HEK293 (cell line): Measurements from ENCODE around the gene FNIP1.

ENCODE experiments used
- CTCF ChIA-PET: fragments of 350-600 bp; formaldehyde crosslinking; extraction: SDS; loops from one replicate; lab custom pipeline; 2021; ENCODE audit warnings: antibody characterized with exemption; lab: Yijun Ruan, JAX
- POLR2A ChIA-PET: fragments of 300-600 bp; formaldehyde crosslinking; extraction: SDS; loops from one replicate; lab custom pipeline; 2020; ENCODE audit warnings: antibody characterized with exemption, inconsistent platforms; lab: Yijun Ruan, JAX
- H3K27ac ChIP-seq: fragments of 200-500 bp; sonication (Bioruptor generic); 2 replicates; pipeline ENCODE4 v1.5.1; 2014; ENCODE audit warnings: low read depth, low read length, control low read depth, inconsistent platforms; ENCODE audit errors: extremely low read depth
- H3K36me3 ChIP-seq, 2 experiments: fragments of 200-500 bp in 1 of 2; sonication (Bioruptor generic) in 1 of 2; 1 replicate in 1 of 2; 2 replicates in 1 of 2; pipeline ENCODE4 v1.5.1; 2014 to 2017; ENCODE audit warnings: inconsistent platforms in 2 of 2, low read length in 2 of 2; ENCODE audit not compliant: control insufficient read depth in 2 of 2, insufficient read depth in 1 of 2
- H3K4me1 ChIP-seq: fragments of 200-500 bp; sonication (Bioruptor generic); 2 replicates; pipeline ENCODE4 v1.5.1; 2014; ENCODE audit warnings: mild to moderate bottlenecking, low read length, inconsistent platforms; ENCODE audit not compliant: control insufficient read depth, insufficient read depth
- H3K4me3 ChIP-seq: 2 replicates; pipeline ENCODE4 v1.5.1; 2011; ENCODE audit warnings: low read depth, mild to moderate bottlenecking, control low read depth, low read length, moderate library complexity
- H3K9me3 ChIP-seq: fragments of 200-500 bp; sonication (Bioruptor generic); 2 replicates; pipeline ENCODE4 v1.5.1; 2014; ENCODE audit warnings: low read depth, low read length, inconsistent platforms; ENCODE audit not compliant: control insufficient read depth, insufficient read depth
- BCL11B ChIP-seq: fragments of 450-650 bp; formaldehyde crosslinking; IDR thresholded peaks from 2 replicates; pipeline ENCODE4 v1.5.1; 2016; ENCODE audit warnings: low read depth, missing biosample characterization, missing genetic modification characterization
- GFI1B ChIP-seq: fragments of 450-650 bp; formaldehyde crosslinking; IDR thresholded peaks from 2 replicates; pipeline ENCODE4 v1.5.1; 2016; ENCODE audit warnings: missing biosample characterization, missing genetic modification characterization
- GLI4 ChIP-seq: fragments of 450-650 bp; formaldehyde crosslinking; IDR thresholded peaks from 2 replicates; pipeline ENCODE4 v1.5.1; 2016; ENCODE audit warnings: missing biosample characterization, missing genetic modification characterization
- GLIS1 ChIP-seq: fragments of 450-650 bp; formaldehyde crosslinking; IDR thresholded peaks from 2 replicates; pipeline ENCODE4 v1.5.1; 2016; ENCODE audit warnings: missing biosample characterization, missing genetic modification characterization
- MEIS1 ChIP-seq: sonication (generic); formaldehyde crosslinking; IDR thresholded peaks from 2 replicates; pipeline ENCODE4 v1.8.1; 2022; ENCODE audit warnings: missing genetic modification reagents, mild to moderate bottlenecking, borderline replicate concordance
- OVOL3 ChIP-seq: fragments of 450-650 bp; formaldehyde crosslinking; IDR thresholded peaks from 2 replicates; pipeline ENCODE4 v1.5.1; 2016; ENCODE audit warnings: missing biosample characterization, missing genetic modification characterization
- ZBTB17 ChIP-seq: fragments of 450-650 bp; formaldehyde crosslinking; IDR thresholded peaks from 2 replicates; pipeline ENCODE4 v1.5.1; 2016; ENCODE audit warnings: missing biosample characterization, missing genetic modification characterization
- ZBTB48 ChIP-seq: fragments of 450-650 bp; formaldehyde crosslinking; IDR thresholded peaks from 2 replicates; pipeline ENCODE4 v1.5.1; 2016; ENCODE audit warnings: missing biosample characterization, missing genetic modification characterization
- ZNF169 ChIP-seq: fragments of 450-650 bp; formaldehyde crosslinking; IDR thresholded peaks from 2 replicates; pipeline ENCODE4 v1.5.1; 2016; ENCODE audit warnings: missing biosample characterization, missing genetic modification characterization
- ZNF248 ChIP-seq: fragments of 450-650 bp; formaldehyde crosslinking; IDR thresholded peaks from 2 replicates; pipeline ENCODE4 v1.5.1; 2017; ENCODE audit warnings: missing biosample characterization, missing genetic modification characterization
- ZNF266 ChIP-seq: fragments of 450-650 bp; formaldehyde crosslinking; IDR thresholded peaks from 2 replicates; pipeline ENCODE4 v1.5.1; 2016; ENCODE audit warnings: missing biosample characterization, missing genetic modification characterization, low read depth
- ZNF37A ChIP-seq: fragments of 450-650 bp; IDR thresholded peaks from 2 replicates; pipeline ENCODE4 v1.5.1; 2018; ENCODE audit warnings: missing biosample characterization, missing genetic modification characterization
- ZNF510 ChIP-seq: fragments of 450-650 bp; formaldehyde crosslinking; IDR thresholded peaks from 2 replicates; pipeline ENCODE4 v1.5.1; 2018; ENCODE audit warnings: mild to moderate bottlenecking, missing genetic modification characterization, missing biosample characterization; ENCODE audit not compliant: insufficient replicate concordance
- ZNF549 ChIP-seq: fragments of 450-650 bp; IDR thresholded peaks from 2 replicates; pipeline ENCODE4 v1.5.1; 2018; ENCODE audit warnings: missing biosample characterization, missing genetic modification characterization, mild to moderate bottlenecking, inconsistent platforms, moderate library complexity
- ZNF555 ChIP-seq: fragments of 450-650 bp; formaldehyde crosslinking; conservative IDR thresholded peaks from 2 replicates; pipeline ENCODE4 v1.5.1; 2017; ENCODE audit warnings: missing biosample characterization, mild to moderate bottlenecking, missing genetic modification characterization, inconsistent platforms
- ZNF843 ChIP-seq: fragments of 450-650 bp; formaldehyde crosslinking; IDR thresholded peaks from 2 replicates; pipeline ENCODE4 v1.5.1; 2016; ENCODE audit warnings: missing biosample characterization, missing genetic modification characterization
- ZSCAN16 ChIP-seq: fragments of 450-650 bp; formaldehyde crosslinking; IDR thresholded peaks from 2 replicates; pipeline ENCODE4 v1.5.1; 2016; ENCODE audit warnings: missing biosample characterization, missing genetic modification characterization
- TF ChIP-seq, protein P1 (sequence below): fragments of 450-650 bp; formaldehyde crosslinking; IDR thresholded peaks from 2 replicates; pipeline ENCODE4 v1.5.1; 2016; ENCODE audit warnings: missing biosample characterization, missing genetic modification characterization
- TF ChIP-seq, protein P2 (sequence below): fragments of 450-650 bp; formaldehyde crosslinking; IDR thresholded peaks from 2 replicates; pipeline ENCODE4 v1.5.1; 2016; ENCODE audit warnings: missing biosample characterization, missing genetic modification characterization
- TF ChIP-seq, protein P3 (sequence below): fragments of 450-650 bp; formaldehyde crosslinking; IDR thresholded peaks from 2 replicates; pipeline ENCODE4 v1.5.1; 2016; ENCODE audit warnings: missing biosample characterization, missing genetic modification characterization
- TF ChIP-seq, protein P4 (sequence below): fragments of 450-650 bp; formaldehyde crosslinking; IDR thresholded peaks from 2 replicates; pipeline ENCODE4 v1.5.1; 2016; ENCODE audit warnings: missing biosample characterization, missing genetic modification characterization

Gene FNIP1

DNA sequence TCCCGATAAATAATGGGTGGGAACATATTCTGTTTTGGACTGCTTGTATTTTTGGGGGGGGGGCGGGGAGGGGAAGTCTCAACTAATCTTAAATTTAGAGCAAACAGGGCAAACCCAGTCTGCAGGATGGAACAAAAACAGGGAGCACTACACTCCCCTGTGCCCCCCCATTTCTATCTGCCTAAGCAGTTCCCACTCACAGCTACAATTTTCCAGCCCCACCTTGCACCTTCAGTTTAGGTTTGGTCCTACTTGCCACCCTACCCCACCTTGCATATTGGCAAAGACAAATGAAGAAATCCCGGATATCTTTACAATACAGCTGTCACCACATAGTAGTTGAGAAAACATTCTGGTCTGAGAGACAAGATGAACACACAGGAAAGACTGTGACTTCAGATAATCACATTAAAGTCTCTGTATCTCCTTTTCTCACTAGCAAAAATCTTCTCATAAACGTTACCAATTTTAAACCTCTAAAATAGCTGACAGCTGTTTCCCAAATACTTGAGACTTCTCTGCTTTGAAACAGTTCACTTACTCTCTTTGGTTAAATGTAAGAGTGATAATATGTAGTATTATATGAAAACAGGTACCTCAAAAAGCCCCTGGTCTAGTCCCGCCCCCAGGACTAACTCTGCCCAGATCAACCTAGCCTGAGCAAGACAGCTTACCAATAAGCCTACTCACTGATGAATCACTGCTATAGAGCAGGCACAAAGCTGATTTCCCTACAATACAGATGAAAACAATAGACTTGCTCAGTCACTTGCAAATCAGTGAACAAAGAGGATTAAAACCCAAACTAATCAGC lies 156.6 kb downstream of the FNIP1 start:
- POLR2A ChIA-PET: no interaction called here
- TF ChIP-seq, protein P1, sequence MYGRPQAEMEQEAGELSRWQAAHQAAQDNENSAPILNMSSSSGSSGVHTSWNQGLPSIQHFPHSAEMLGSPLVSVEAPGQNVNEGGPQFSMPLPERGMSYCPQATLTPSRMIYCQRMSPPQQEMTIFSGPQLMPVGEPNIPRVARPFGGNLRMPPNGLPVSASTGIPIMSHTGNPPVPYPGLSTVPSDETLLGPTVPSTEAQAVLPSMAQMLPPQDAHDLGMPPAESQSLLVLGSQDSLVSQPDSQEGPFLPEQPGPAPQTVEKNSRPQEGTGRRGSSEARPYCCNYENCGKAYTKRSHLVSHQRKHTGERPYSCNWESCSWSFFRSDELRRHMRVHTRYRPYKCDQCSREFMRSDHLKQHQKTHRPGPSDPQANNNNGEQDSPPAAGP: no peak
- peak; percentile 31; the same call in 1 of the 2 replicates for TF ChIP-seq ZBTB17 (tag by site-specific recombination)
- CTCF ChIA-PET: no interaction called here
- Histone ChIP-seq H3K9me3 (no peaks in the 10 kb centered on the region), H3K36me3 (peaks cover 10 to 14% of the 10 kb centered on the region in 2 experiments; a peak in 2 of 3 replicates), H3K4me1 (no peaks in the 10 kb centered on the region), H3K4me3 (no peak overlapping the region), H3K27ac (no peak overlapping the region)

DNA sequence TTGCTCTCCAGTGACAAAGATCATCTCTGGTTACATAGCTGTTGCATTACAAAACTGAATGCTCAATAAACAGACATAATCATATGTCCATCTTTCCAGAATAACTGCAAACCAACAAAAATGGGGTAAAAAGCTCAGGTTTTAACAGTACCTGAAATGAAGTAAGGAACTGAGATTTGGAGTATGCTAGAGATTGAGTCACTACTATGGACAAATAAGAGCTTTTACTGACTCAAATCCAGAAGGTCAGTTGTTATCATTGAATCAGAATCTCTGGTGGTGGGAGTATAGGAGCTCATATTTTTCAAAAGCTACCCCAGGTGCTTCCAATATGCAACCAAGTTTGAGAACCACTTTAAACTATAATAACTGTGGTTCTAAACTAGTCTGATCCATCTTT lies 157.7 kb downstream of the FNIP1 start:
- ChIA-PET POLR2A (no interaction called here), CTCF (no interaction called here)
- no peak for TF ChIP-seq ZNF555 (tag by site-specific recombination)
- no peak for TF ChIP-seq BCL11B (tag by site-specific recombination)
- TF ChIP-seq, protein P2, sequence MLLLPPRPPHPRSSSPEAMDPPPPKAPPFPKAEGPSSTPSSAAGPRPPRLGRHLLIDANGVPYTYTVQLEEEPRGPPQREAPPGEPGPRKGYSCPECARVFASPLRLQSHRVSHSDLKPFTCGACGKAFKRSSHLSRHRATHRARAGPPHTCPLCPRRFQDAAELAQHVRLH (tag by site-specific recombination): no peak
- TF ChIP-seq MEIS1 (CRISPR knock-in tag): no peak
- no peak for TF ChIP-seq ZNF248
- TF ChIP-seq ZSCAN16: no peak
- H3K9me3 ChIP-seq: no peaks in the 10 kb centered on the region
- no peak overlapping the region for H3K27ac ChIP-seq
- H3K4me1 ChIP-seq: no peaks in the 10 kb centered on the region
- peaks cover 3 to 6% of the 10 kb centered on the region in 2 experiments; a peak in 1 of 3 replicates for H3K36me3 ChIP-seq
- H3K4me3 ChIP-seq: no peak overlapping the region

DNA sequence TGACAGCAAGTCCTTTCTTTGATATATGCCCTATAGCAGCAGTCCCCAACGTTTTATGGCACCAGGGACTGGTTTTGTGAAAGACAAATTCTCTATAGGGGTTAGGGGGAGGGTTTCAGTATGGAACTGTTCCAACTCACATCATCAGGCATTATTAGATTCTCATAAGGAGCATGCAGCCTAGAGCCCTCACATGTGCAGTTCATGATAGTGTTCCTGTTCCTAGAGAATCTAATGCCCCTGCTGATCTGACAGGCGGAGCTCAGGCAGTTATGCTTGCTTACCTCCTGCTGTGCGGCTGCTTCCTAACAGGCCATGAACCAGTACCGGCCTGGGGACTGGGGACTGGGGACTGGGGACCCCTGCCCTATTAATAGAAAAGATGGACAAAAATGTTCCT lies 159.1 kb downstream of the FNIP1 start:
- ChIA-PET CTCF (no interaction called here), POLR2A (no interaction called here)

DNA sequence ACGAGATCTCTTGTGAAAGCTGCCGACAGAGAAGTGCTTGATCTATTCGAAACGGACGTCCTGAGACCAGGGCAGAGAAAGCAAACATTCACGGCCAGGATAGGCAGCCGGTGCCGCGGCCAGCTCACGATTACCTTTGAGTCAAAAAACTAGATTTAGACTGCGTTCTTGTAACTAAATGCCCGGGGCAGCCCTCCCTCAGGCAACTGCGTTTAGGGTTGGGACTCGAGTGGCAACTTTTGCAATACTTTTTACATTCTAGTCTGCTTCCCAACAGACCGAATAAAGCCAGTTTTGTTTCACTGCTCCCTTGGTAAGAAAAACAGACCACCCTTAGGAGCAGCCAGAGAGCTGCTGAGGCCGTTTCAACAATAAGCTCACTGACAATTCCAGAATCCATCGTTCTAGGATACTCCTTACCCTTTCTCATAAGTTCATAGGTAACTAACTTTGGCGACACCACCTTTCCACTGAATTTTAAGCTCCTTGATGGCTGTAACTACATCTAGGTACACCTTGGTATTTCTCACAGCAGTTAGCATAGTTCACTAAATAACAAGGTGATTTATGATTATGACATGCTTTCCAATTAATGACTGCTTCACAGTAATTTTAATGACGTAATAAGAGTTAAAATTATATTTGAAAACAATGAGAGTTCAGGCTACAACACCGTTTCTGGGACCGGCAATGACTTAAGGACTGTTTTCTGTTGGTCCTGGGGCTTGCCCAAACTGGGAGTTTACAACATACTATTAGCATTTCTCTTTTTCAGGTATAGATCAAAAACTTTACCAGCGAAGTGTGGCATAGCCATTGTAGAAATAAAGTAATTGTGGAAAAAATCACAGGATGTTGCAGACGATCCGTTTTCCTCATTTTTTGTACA lies 160.9 kb downstream of the FNIP1 start:
- POLR2A ChIA-PET: interaction anchor here (1.0 to 1.4 kb wide), 2 partner anchors 47 to 161 kb away, joined by 4 to 7 read pairs; partner anchors contain the start of gene FNIP1
- Histone ChIP-seq H3K4me1 (0 out of 2 replicates have a peak, but pooled peaks cover 4% of the 10 kb centered on the region), H3K9me3 (no peaks in the 10 kb centered on the region), H3K27ac (peak overlapping the region; percentile 88), H3K36me3 (no peaks in the 10 kb centered on the region; a peak in 1 of 3 replicates), H3K4me3 (peak overlapping the region; percentile 73)
- CTCF ChIA-PET: interaction anchor here (0.7 to 1.2 kb wide), 2 partner anchors 47 to 463 kb away, joined by 4 to 5 read pairs; no protein-coding TSS in a partner anchor
- TF ChIP-seq GLI4 (tag by site-specific recombination) (no peak), ZNF843 (tag by site-specific recombination) (no peak), ZBTB48 (no peak), ZNF266 (tag by site-specific recombination) (no peak), ZNF169 (tag by site-specific recombination) (no peak), OVOL3 (tag by site-specific recombination) (no peak), ZNF510 (no peak), ZNF37A (tag by site-specific recombination) (no peak)
- TF ChIP-seq, protein P3, sequence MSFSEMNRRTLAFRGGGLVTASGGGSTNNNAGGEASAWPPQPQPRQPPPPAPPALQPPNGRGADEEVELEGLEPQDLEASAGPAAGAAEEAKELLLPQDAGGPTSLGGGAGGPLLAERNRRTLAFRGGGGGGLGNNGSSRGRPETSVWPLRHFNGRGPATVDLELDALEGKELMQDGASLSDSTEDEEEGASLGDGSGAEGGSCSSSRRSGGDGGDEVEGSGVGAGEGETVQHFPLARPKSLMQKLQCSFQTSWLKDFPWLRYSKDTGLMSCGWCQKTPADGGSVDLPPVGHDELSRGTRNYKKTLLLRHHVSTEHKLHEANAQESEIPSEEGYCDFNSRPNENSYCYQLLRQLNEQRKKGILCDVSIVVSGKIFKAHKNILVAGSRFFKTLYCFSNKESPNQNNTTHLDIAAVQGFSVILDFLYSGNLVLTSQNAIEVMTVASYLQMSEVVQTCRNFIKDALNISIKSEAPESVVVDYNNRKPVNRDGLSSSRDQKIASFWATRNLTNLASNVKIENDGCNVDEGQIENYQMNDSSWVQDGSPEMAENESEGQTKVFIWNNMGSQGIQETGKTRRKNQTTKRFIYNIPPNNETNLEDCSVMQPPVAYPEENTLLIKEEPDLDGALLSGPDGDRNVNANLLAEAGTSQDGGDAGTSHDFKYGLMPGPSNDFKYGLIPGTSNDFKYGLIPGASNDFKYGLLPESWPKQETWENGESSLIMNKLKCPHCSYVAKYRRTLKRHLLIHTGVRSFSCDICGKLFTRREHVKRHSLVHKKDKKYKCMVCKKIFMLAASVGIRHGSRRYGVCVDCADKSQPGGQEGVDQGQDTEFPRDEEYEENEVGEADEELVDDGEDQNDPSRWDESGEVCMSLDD (tag by site-specific recombination): no peak
- TF ChIP-seq, protein P4, sequence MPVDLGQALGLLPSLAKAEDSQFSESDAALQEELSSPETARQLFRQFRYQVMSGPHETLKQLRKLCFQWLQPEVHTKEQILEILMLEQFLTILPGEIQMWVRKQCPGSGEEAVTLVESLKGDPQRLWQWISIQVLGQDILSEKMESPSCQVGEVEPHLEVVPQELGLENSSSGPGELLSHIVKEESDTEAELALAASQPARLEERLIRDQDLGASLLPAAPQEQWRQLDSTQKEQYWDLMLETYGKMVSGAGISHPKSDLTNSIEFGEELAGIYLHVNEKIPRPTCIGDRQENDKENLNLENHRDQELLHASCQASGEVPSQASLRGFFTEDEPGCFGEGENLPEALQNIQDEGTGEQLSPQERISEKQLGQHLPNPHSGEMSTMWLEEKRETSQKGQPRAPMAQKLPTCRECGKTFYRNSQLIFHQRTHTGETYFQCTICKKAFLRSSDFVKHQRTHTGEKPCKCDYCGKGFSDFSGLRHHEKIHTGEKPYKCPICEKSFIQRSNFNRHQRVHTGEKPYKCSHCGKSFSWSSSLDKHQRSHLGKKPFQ (tag by site-specific recombination): no peak

More for the DNA sequence above, 159.1 kb downstream of the FNIP1 start:
- no peaks in the 10 kb centered on the region; a peak in 1 of 3 replicates for H3K36me3 ChIP-seq
- H3K4me3 ChIP-seq: no peak overlapping the region
- H3K9me3 ChIP-seq: no peaks in the 10 kb centered on the region
- TF ChIP-seq ZBTB17 (tag by site-specific recombination) (0 out of 2 replicates have a peak, but pooled peaks have one; percentile 16), ZNF549 (no peak), GFI1B (tag by site-specific recombination) (no peak), GLIS1 (peak; percentile 29)
- no peak overlapping the region for H3K27ac ChIP-seq
- H3K4me1 ChIP-seq: 0 out of 2 replicates have a peak, but pooled peaks cover 4% of the 10 kb centered on the region
